GF-D8 (cell line): Measurements from ENCODE around the gene TBC1D17.
A peak's percentile ranks its signal among the peaks of the same experiment; 100 is the strongest.

ENCODE experiments used
- DNase-seq: peaks from one replicate; lab custom pipeline; 2025; lab: John Stamatoyannopoulos, UW

Gene TBC1D17

GRCh38 chr19:49861541-49862378 lies 15.7 kb upstream of the TBC1D17 start:
- no peak for DNase-seq

- DNase-seq, result no peak
Observed at GRCh38 chr19:49862391-49863253, 14.9 kb upstream of the TBC1D17 start.

- no peak for DNase-seq
Observed at GRCh38 chr19:49863254-49863934, 14.1 kb upstream of the TBC1D17 start.

DNA sequence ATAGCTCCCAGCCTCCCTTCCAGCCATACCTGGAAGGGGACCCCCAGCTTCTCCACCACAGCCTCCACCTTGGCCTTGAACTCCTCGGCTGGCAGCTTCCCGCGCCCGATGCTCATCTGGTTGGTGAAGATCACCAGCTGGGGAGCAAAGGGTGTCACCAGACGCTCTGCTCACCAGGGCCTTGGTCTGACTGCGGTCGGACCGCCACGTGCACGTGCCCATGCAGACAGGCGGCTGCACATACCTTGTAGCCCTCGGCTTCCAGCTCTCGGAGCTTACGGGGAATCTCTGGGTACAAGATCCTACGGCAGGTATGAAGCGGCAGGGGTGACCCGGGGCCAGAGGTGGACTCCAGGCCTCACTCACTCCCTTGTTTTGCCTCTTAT lies 13.6 kb upstream of the TBC1D17 start:
- no peak for DNase-seq

DNA sequence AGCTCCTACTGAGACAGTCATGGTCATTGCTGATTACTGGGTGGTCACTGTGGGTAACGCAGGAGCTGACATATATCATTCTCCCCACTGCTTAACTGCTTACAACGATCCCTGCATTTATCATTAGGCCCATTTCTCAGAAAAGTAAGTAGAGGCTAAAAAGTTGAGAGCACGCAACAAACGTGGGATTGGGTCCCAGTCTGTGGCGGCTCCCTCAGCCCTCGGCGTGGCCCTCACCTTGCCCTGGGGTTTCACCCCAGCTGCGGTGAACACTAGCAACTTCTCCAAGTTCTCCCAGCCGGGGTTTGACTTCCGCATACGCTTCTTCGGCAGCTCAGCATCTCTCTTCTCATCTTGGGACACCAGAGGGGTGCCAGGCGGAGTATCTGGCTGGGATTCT lies 12.6 kb upstream of the TBC1D17 start:
- DNase-seq, result no peak

DNA sequence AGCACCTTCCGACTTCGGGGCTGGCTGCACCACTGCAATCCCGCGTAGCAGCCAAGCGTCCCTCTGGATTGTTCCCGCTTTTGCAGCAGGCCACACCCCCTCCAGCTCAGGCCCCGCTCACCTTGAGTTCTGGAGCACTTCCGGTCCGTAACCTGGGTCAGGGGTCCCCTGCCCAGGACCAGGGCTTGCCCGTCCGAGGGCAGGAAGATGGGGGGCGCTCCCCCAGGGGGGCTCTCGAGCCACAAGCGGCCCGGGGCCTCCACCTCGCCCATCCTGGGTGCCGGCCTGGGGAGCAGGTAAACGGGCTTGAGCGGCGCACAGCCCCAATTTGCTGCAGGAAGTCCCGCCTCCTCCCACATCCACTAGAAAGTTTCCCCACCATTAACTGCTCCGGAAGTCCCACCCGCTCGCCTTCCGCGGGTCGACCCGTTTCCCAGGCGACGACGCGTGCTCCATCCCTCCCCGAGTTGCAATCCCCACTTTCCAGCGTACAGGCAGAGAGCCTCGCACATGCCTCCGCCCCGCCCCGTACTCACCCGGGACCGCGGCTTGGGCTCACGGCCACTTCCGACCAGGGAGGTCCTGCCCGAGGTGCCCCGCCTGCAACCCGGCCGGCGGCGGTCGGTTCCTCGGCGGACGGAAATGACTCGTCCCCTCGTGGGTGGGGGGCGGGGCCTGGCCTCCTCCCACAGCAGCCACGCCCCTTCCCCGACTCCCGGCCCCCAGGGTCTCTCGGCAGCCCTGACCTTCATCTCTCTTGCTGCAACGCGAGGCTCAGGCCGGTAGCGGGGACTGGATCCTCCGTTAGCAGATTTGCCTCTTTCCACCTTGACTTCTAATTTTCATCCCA lies 10.3 kb upstream of the TBC1D17 start, which contains the start of gene PNKP:
TSS of gene PNKP (minus strand) at position 644 of the 850 bp plus-strand sequence. CDS start at position 272, 372 bp downstream.
- DNase-seq, result peak; percentile 93

DNA sequence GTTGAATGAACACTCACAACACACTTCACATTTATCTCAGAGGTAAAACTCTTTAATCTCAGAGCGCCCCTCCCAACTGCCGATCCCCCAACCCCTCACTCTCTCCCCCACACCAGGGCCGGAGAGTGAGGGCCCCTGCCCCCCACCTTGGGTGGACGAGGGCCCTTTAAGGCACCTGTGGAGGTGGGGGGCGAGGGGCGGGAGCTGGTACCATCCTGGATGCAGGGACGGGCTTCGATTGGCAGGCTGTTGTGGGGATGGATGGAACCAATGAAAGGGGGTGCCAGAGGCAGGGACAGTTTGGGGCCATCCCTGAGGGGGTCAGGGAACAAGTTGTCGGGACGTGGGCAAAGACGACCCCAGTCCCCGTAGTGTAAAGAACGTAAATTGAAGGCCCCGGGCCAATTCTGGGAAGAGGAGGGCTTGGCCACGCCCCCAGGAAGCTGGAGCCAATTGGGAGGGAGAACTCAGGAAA lies 8.5 kb upstream of the TBC1D17 start:
- DNase-seq, result no peak

DNA sequence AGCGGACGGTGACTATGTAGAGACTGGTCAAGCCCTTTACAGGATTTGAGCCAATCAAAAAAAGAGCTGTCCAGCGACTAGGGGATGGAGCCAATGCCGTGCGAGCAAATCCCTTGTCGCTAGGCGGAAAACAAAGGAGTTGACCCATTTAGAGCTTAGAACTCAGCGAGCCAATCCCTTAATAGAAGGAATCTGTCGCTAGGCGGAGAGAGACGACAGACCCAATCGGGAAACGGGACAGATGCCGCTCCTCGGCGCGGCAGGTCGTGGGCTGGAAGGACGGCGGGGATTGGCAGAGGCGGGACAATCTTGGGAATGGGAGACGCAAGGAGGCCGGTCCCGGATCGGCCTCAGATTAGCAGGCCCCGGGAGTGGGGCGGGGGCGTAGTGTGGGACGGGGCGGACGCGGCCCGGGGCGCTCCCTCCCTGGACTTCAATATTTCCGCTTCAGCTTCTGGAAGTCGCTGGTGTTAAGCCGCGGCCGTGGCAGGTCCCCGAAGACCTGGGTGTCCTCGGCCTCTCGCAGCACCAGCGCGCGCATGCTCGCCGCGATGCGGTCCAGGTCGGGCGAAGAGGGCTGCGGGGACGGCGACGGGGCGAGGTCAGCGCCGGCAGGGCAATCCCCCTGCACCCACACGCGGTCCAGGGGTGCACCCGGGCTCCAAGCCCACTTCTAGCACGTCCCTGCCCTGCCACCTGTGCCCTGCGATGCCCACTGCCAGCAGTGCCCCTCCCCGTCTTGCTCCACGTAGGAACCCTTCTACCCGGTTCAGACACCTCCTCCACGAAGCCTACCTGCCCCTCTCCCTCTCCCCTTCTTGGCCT lies 7.8 kb upstream of the TBC1D17 start:
- DNase-seq, result peak; percentile 99

- no peak for DNase-seq
Observed at GRCh38 chr19:49870309-49870901, 7.1 kb upstream of the TBC1D17 start.

GRCh38 chr19:49871349-49871985 lies 6.0 kb upstream of the TBC1D17 start:
- no peak for DNase-seq

DNA sequence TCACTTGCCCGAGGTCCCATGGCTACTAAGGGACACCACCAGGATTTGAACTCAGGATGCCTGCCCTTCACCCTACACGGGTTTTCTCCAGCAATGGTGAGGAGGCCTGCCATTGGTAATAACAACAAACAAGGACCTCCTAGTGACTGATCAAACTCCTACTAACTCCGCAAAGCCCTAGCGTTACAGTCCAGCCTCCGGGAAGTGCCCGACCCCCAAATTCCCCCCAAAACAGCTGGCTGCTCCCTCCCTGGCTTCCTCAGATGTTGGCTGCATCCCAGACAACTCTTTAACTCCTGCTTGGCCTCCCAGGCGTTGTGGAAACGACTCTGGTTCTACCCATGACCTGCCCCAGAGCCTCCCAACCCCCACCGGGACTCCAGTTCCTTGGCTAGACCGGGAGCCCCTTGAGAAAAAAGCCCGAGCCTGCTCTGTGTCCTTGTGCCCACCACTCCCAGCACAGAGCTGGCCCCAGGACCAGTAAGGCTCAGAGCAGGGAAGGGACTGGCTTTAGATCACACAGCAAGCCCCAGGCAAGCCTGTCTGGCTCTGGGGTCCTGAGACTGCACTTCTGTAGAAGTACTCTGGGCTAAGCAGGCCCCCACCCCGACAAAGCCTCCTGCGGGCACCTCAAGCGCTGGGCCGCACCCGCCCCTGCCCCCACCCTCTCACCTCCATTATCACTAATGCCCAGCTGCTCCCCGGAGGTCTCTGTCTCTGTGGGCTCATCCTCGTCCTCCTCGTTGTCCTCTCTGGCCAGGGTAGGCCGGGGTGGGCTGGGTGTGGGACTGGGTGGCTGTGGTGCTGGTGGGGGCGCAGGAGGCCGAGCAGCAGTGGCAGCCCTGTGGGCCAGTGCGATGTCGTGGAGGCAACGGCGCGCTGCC lies 5.0 kb upstream of the TBC1D17 start:
- no peak for DNase-seq

DNA sequence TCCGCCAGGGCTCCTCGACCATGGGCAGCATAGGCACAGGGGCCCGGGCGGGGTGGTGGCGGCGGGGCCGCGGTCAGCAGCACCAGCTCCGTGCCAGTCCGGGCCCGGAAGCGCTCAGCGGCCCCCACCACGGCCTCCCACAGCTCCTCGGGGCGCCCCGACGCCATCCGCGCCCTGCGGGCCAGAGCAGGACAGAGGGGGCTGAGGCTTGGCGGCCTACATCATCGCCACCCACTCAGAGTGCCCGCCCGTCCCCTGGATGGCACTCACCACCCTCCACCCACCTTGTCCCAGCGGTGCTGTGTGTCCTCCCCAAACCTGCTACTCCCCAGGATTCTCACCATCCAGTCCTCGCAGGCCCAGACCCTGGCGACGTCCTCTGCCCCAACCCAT lies 4.4 kb upstream of the TBC1D17 start:
- no peak for DNase-seq

GRCh38 chr19:49873834-49874233 lies 3.7 kb upstream of the TBC1D17 start:
- no peak for DNase-seq

GRCh38 chr19:49874503-49875157 lies 2.9 kb upstream of the TBC1D17 start:
- DNase-seq, result no peak

- no peak for DNase-seq
Observed at GRCh38 chr19:49875177-49875576, 2.3 kb upstream of the TBC1D17 start.

DNA sequence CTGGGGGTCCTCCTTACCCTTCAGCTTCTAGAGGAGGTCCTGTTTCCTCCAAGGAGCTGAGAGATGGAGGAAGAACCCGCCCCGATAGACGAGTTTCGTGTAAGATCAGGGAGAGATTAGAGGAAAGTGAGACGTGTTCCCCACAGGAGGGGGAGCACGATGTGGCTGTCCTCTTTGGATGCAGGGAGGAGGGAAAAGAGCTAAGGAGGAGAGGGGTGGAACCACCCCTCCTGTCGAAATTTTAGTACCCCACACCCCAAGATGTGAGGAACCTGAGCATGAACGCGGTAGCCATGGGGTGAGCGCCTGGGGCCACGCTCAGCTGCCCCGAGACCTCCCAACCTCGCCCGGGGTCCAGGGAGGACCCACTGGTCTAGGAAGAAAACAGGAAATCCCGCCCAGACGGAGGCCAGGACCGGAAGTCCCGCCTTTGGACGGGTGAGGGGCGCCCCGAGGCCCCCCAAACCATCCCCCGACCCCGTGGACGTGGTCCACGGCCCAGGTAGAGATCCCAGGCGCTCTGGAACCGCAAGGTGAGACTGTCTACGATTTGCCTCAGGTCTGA lies 1.6 kb upstream of the TBC1D17 start:
- DNase-seq, result no peak

- peak; percentile 95 for DNase-seq
Observed at GRCh38 chr19:49876422-49877019, 981 bp upstream of the TBC1D17 start.
